ENCODE measurements around the gene PRR7.

DNA sequence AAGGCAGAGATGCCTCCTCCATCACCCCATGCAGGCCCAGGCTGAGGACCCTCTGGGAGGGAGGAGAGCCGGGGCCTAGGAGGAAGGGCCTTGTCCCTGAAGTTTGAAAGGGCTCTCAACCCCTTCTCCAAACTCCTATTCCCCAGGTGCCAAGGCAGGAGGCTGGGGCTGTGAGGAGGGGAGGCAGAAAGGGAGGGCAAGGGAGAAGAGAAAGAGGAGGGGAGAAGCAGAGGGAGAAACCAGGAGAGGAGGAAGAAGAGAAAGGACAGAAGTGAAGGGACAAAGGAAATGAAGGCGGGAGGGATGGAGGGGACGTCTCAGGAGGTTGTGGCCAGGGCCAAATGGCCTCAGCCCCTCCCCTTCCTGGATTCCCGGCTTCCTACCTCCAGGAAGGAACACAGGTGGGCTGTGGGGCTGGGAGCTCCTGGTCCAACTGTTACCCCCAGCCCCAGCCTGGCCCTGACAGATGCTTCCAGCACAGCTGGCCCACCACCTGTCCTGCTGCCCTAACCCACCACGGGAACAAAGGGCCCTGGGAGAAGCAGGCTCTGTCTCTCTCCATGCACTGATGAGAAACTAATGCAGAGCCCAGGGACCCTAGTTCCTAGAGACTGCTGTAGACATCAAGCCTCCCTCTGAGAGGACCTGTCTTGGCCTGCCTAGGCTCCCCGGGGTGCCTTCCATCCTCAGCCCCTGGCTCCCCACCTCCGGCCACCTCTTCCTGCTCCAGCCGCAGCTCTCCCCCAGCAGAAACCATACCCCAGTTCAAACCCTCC, 23.3 kb downstream of the PRR7 start:
- TF ChIP-seq, protein P1, sequence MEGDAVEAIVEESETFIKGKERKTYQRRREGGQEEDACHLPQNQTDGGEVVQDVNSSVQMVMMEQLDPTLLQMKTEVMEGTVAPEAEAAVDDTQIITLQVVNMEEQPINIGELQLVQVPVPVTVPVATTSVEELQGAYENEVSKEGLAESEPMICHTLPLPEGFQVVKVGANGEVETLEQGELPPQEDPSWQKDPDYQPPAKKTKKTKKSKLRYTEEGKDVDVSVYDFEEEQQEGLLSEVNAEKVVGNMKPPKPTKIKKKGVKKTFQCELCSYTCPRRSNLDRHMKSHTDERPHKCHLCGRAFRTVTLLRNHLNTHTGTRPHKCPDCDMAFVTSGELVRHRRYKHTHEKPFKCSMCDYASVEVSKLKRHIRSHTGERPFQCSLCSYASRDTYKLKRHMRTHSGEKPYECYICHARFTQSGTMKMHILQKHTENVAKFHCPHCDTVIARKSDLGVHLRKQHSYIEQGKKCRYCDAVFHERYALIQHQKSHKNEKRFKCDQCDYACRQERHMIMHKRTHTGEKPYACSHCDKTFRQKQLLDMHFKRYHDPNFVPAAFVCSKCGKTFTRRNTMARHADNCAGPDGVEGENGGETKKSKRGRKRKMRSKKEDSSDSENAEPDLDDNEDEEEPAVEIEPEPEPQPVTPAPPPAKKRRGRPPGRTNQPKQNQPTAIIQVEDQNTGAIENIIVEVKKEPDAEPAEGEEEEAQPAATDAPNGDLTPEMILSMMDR (IDR thresholded peaks at IDR 0.05): no peak
- TF ChIP-seq POLR2A (IDR thresholded peaks at IDR 0.05): no peak

Data from thyroid gland (tissue), 4 donors.